Measurements from ENCODE around the gene CORIN.

The CORIN gene

GRCh38 chr4:47642985-47643760 is 194.7 kb downstream of the CORIN start:
- no peak for TF ChIP-seq CTCF (IDR thresholded peaks at IDR 0.05; ENCODE audit: insufficient read depth, low read length, missing control alignments)
- POLR2A ChIA-PET = no interaction called here
- H3K4me3 ChIP-seq (ENCODE audit: low read depth, low read length) = no peak overlapping the region
- CTCF ChIA-PET = no interaction called here
- DNase-seq (ENCODE audit: low read depth, low spot score) = no peak

GRCh38 chr4:47642191-47642830 is 195.6 kb downstream of the CORIN start:
- TF ChIP-seq CTCF (IDR thresholded peaks at IDR 0.05; ENCODE audit: insufficient read depth, low read length, missing control alignments) = no peak
- POLR2A ChIA-PET = no interaction called here

GRCh38 chr4:47641755-47642154 is 196.1 kb downstream of the CORIN start:
- H3K4me3 ChIP-seq (ENCODE audit: low read depth, low read length) = no peak overlapping the region
- no peak for TF ChIP-seq CTCF (IDR thresholded peaks at IDR 0.05; ENCODE audit: insufficient read depth, low read length, missing control alignments)
- POLR2A ChIA-PET = no interaction called here
- no peak for DNase-seq (ENCODE audit: low read depth, low spot score)
- CTCF ChIA-PET = interaction anchor here (1.9 kb wide), 1 partner anchor 9 kb away, joined by 5 read pairs; no protein-coding TSS in a partner anchor

More at GRCh38 chr4:47642191-47642830, 195.6 kb downstream of the CORIN start:
- CTCF ChIA-PET = interaction anchor here (1.9 kb wide), 1 partner anchor 8 kb away, joined by 5 read pairs; no protein-coding TSS in a partner anchor
- no peak for DNase-seq (ENCODE audit: low read depth, low spot score)
- no peak overlapping the region for H3K4me3 ChIP-seq (ENCODE audit: low read depth, low read length)

- ChIA-PET POLR2A (no interaction called here), CTCF (interaction anchor here (1.0 to 1.9 kb wide), 2 partner anchors 10 to 196 kb away, joined by 3 to 5 read pairs; no protein-coding TSS in a partner anchor)
- DNase-seq (ENCODE audit: low read depth, low spot score) = no peak
- TF ChIP-seq CTCF (IDR thresholded peaks at IDR 0.05; ENCODE audit: insufficient read depth, low read length, missing control alignments) = no peak
- no peak overlapping the region for H3K4me3 ChIP-seq (ENCODE audit: low read depth, low read length)
These were observed 197.0 kb downstream of the CORIN start for GRCh38 chr4:47640911-47641310.

- POLR2A ChIA-PET = no interaction called here
- no peak for DNase-seq (ENCODE audit: low read depth, low spot score)
- CTCF ChIA-PET = interaction anchor here (1.4 kb wide), 1 partner anchor 29 kb away, joined by 3 read pairs; no protein-coding TSS in a partner anchor
- no peak overlapping the region for H3K4me3 ChIP-seq (ENCODE audit: low read depth, low read length)
- TF ChIP-seq CTCF (IDR thresholded peaks at IDR 0.05; ENCODE audit: insufficient read depth, low read length, missing control alignments) = no peak
These were observed 198.3 kb downstream of the CORIN start for GRCh38 chr4:47639531-47639930.

- CTCF ChIA-PET = no interaction called here
- H3K4me3 ChIP-seq (ENCODE audit: low read depth, low read length) = no peak overlapping the region
- POLR2A ChIA-PET = no interaction called here
- TF ChIP-seq CTCF (IDR thresholded peaks at IDR 0.05; ENCODE audit: insufficient read depth, low read length, missing control alignments) = no peak
- no peak for DNase-seq (ENCODE audit: low read depth, low spot score)
These were observed 206.7 kb downstream of the CORIN start for GRCh38 chr4:47631161-47631560.

Data from AG04449 (cell line).